Chondrocyte (in vitro differentiated cells): ENCODE data around the gene HEXD. TPM values are rescaled to one million over a fixed set of nuclear protein-coding genes. Genes with fewer than 3 reads are reported as not detected.

Experiments
- DNase-seq: peaks from one replicate; pipeline ENCODE4 v3.0.0; 2021; ENCODE audit warnings: mixed read lengths, low spot score
- H3K27ac Mint-ChIP-seq: one replicate; pipeline ENCODE4 v1.8.0; 2021; ENCODE audit warnings: mild to moderate bottlenecking, moderate library complexity, mixed read lengths; ENCODE audit not compliant: unreplicated experiment
- H3K27me3 Mint-ChIP-seq: 2 replicates; pipeline ENCODE4 v1.8.0; 2021; ENCODE audit warnings: low read depth, mixed read lengths
- H3K36me3 Mint-ChIP-seq: 2 replicates; pipeline ENCODE4 v1.8.0; 2021; ENCODE audit warnings: low read depth, mixed read lengths
- H3K4me1 Mint-ChIP-seq: 2 replicates; pipeline ENCODE4 v1.8.0; 2021; ENCODE audit warnings: low read depth, mild to moderate bottlenecking, mixed read lengths
- H3K4me3 Mint-ChIP-seq: one replicate; pipeline ENCODE4 v1.8.0; 2021; ENCODE audit warnings: mild to moderate bottlenecking, moderate library complexity, mixed read lengths; ENCODE audit not compliant: unreplicated experiment
- H3K9me3 Mint-ChIP-seq: 2 replicates; pipeline ENCODE4 v1.8.0; 2021; ENCODE audit warnings: low read depth, mixed read lengths
- CTCF ChIP-seq: fragments of 200-600 bp; sonication (generic); IDR thresholded peaks from 2 replicates; pipeline ENCODE4 v1.5.0; 2021; ENCODE audit warnings: antibody characterized with exemption, mild to moderate bottlenecking, moderate library complexity
- total RNA-seq: library from RNA; stranded (reverse); gene quantifications from 3 replicates; pipeline ENCODE4 v1.2.1, GENCODE V29; 2021

The HEXD gene
- total RNA-seq, 1 donor from 2014 or later = 10.8 TPM

GRCh38 chr17:82433560-82434215 is 15.5 kb downstream of the HEXD start:
- DNase-seq = no peak
- H3K4me1 Mint-ChIP-seq = peaks cover 3% of the 10 kb centered on the region
- H3K9me3 Mint-ChIP-seq = no peaks in the 10 kb centered on the region
- H3K27me3 Mint-ChIP-seq = no peaks in the 10 kb centered on the region
- no peaks in the 10 kb centered on the region for H3K36me3 Mint-ChIP-seq
- no peak overlapping the region for H3K27ac Mint-ChIP-seq
- no peak for TF ChIP-seq CTCF
- H3K4me3 Mint-ChIP-seq = no peak overlapping the region

- Mint-ChIP-seq H3K9me3 (no peaks in the 10 kb centered on the region), H3K4me1 (peaks cover 3% of the 10 kb centered on the region), H3K27ac (no peak overlapping the region), H3K27me3 (no peaks in the 10 kb centered on the region), H3K36me3 (no peaks in the 10 kb centered on the region), H3K4me3 (no peak overlapping the region)
- no peak for DNase-seq
- TF ChIP-seq CTCF = no peak
Measured at GRCh38 chr17:82434216-82434565, 16.0 kb downstream of the HEXD start.

DNA sequence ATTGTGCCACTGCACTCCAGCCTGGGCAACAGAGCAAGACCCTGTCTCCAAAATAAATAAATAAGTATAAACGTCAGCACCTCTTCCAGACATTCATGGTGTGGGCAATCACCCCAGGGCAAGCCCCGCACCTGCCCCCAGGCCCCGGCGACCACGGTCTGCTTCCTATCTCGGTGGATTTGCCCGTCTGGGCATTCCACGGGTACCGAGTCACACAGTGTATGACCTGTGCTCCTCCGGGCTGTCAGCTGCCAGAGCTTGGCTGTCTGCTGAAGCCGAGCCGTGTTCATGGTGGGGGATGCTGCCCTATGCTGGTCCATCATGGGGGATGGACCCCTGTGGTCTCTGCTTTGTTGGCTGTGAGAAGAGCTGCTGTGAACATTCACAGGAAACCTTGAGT is 17.0 kb downstream of the HEXD start:
- H3K36me3 Mint-ChIP-seq = no peaks in the 10 kb centered on the region

GRCh38 chr17:82435601-82436583 is 17.7 kb downstream of the HEXD start:
- no peak for DNase-seq
- no peak overlapping the region for H3K4me3 Mint-ChIP-seq
- H3K27ac Mint-ChIP-seq = no peak overlapping the region
- no peaks in the 10 kb centered on the region for H3K36me3 Mint-ChIP-seq
- peaks cover 3% of the 10 kb centered on the region for H3K4me1 Mint-ChIP-seq
- no peaks in the 10 kb centered on the region for H3K9me3 Mint-ChIP-seq
- no peak for TF ChIP-seq CTCF
- no peaks in the 10 kb centered on the region for H3K27me3 Mint-ChIP-seq

More for the DNA sequence above, 17.0 kb downstream of the HEXD start:
- H3K27ac Mint-ChIP-seq = no peak overlapping the region
- no peaks in the 10 kb centered on the region for H3K27me3 Mint-ChIP-seq
- H3K4me3 Mint-ChIP-seq = no peak overlapping the region
- no peak for DNase-seq
- no peaks in the 10 kb centered on the region for H3K9me3 Mint-ChIP-seq
- no peak for TF ChIP-seq CTCF
- H3K4me1 Mint-ChIP-seq = peaks cover 3% of the 10 kb centered on the region

GRCh38 chr17:82436601-82437324 is 18.6 kb downstream of the HEXD start:
- Mint-ChIP-seq H3K36me3 (no peaks in the 10 kb centered on the region), H3K27ac (no peak overlapping the region), H3K9me3 (no peaks in the 10 kb centered on the region), H3K4me3 (no peak overlapping the region), H3K4me1 (peaks cover 3% of the 10 kb centered on the region), H3K27me3 (no peaks in the 10 kb centered on the region)
- no peak for DNase-seq
- TF ChIP-seq CTCF = no peak
